Upper lobe of left lung (tissue), 4 donors: ENCODE measurements around the gene TES.

ENCODE experiments used
- CTCF ChIP-seq, 6 experiments: fragments of 450-650 bp in 4 of 6; fragments of 200-600 bp in 2 of 6; sonication (generic) in 2 of 6; IDR thresholded peaks; one replicate each; pipeline ENCODE4 v1.5.1; 2016 to 2019; ENCODE audit warnings: antibody characterized with exemption in 6 of 6
- POLR2AphosphoS5 ChIP-seq, 2 donors: sonication (generic); formaldehyde crosslinking; IDR thresholded peaks; one replicate each; pipeline ENCODE4 v1.5.1; 2017; ENCODE audit warnings: antibody characterized with exemption in 2 of 2

GRCh38 chr7:116279217-116279616 is 68.9 kb downstream of the TES start:
- TF ChIP-seq CTCF (IDR thresholded peaks at IDR 0.05) = no peak
- no peak for TF ChIP-seq POLR2AphosphoS5 (IDR thresholded peaks at IDR 0.05)
